ENCODE measurements around the gene OSTF1.

OSTF1 gene

DNA sequence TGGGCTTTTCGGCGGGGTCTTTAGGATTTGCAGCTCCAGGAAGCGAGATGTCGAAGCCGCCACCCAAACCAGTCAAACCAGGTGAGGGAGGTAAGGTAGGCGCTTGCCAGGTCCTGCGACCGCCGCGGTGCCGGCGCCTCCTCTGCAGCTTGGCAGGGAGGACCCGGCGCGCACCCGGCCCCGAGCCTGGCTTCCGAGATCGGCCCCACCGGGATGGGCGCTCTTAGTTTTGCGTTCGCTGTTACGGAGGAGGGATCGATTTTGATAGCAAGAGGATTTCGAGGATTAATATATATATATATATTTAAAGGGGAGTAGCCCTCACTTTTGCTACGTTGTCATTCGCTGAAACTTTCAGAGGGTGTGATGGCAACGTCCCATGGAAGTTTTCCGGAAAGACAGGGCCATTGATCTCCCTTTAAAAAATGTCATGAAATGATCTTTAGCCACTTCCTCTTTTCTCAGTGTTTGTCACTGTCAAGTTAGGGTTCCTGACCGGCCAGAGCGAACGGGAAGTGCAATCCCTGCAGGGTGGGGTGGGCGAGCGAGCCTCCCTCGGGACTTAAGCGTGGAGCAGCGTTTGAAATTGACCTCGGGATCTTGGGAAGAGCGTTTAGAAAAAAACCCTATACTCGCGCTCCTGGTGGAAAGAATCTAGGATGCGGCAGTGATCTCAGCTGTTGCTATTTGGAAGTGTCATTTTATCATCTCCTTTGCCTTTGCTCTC, 495 bp downstream of the OSTF1 start:
- DNase-seq (ENCODE audit: low read depth), result peak; percentile 78
- TF ChIP-seq MYC (IDR thresholded peaks at IDR 0.05; ENCODE audit: low read depth, low read length) (no peak), POLR2A (IDR thresholded peaks at IDR 0.05; ENCODE audit: extremely low read depth, insufficient read length) (no peak)
- TF ChIP-seq, protein P1, sequence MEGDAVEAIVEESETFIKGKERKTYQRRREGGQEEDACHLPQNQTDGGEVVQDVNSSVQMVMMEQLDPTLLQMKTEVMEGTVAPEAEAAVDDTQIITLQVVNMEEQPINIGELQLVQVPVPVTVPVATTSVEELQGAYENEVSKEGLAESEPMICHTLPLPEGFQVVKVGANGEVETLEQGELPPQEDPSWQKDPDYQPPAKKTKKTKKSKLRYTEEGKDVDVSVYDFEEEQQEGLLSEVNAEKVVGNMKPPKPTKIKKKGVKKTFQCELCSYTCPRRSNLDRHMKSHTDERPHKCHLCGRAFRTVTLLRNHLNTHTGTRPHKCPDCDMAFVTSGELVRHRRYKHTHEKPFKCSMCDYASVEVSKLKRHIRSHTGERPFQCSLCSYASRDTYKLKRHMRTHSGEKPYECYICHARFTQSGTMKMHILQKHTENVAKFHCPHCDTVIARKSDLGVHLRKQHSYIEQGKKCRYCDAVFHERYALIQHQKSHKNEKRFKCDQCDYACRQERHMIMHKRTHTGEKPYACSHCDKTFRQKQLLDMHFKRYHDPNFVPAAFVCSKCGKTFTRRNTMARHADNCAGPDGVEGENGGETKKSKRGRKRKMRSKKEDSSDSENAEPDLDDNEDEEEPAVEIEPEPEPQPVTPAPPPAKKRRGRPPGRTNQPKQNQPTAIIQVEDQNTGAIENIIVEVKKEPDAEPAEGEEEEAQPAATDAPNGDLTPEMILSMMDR (IDR thresholded peaks at IDR 0.05; ENCODE audit: low read depth, low read length), result no peak
- TF ChIP-seq, protein P2, sequence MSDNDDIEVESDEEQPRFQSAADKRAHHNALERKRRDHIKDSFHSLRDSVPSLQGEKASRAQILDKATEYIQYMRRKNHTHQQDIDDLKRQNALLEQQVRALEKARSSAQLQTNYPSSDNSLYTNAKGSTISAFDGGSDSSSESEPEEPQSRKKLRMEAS (IDR thresholded peaks at IDR 0.05; ENCODE audit: low read depth, low read length), result no peak
- H3K4me3 ChIP-seq (ENCODE audit: low read depth, low read length), result peak overlapping the region; percentile 72

DNA sequence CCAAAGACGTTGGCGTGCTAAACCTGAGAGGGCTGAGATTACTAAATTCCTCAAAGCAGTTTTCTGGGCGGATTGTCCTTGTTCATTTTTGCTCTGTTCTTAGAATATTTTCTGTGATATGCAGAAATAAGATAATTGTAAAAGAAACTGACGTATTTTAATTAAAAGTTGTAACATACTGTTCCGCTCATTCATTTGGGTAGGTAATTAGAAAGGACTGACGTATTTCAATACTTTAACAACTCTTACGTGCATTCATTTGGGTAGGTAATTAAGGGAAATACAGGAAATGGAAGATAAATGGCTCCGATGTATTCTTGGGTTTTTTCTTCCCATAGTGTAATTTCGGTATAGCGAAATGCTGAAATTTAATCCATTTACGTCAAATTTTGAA, 1.1 kb downstream of the OSTF1 start:
- DNase-seq (ENCODE audit: low read depth), result no peak

DNA sequence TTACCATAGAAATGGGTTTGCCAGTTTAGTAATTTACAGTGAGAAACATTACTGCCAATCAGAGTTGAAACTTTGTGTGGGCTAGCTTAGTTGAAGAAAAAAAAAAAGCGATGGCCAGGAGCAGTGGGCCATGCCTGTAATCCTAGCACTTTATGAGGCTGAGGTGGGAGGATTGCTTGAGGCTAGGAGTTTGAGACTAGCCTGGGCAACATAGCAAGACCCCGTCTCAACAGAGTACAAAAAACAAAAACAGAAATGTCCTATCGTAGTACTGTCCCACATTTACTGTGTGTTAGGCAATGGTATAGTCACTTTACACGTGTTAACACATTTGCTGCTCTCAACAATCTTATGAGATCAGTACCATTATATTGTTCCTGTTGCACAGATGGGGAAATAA, 2.3 kb downstream of the OSTF1 start:
- no peak for DNase-seq (ENCODE audit: low read depth)
- TF ChIP-seq, protein P2 (IDR thresholded peaks at IDR 0.05; ENCODE audit: low read depth, low read length), result no peak
- TF ChIP-seq POLR2A (IDR thresholded peaks at IDR 0.05; ENCODE audit: extremely low read depth, insufficient read length), result no peak
- TF ChIP-seq, protein P1 (IDR thresholded peaks at IDR 0.05; ENCODE audit: low read depth, low read length), result no peak
- no peak for TF ChIP-seq MYC (IDR thresholded peaks at IDR 0.05; ENCODE audit: low read depth, low read length)
- no peak overlapping the region for H3K4me3 ChIP-seq (ENCODE audit: low read depth, low read length)

More for the DNA sequence above, 1.1 kb downstream of the OSTF1 start:
- H3K4me3 ChIP-seq (ENCODE audit: low read depth, low read length), result peak overlapping the region; percentile 72
- TF ChIP-seq, protein P2 (IDR thresholded peaks at IDR 0.05; ENCODE audit: low read depth, low read length), result no peak
- TF ChIP-seq, protein P1 (IDR thresholded peaks at IDR 0.05; ENCODE audit: low read depth, low read length), result no peak
- TF ChIP-seq POLR2A (IDR thresholded peaks at IDR 0.05; ENCODE audit: extremely low read depth, insufficient read length) (no peak), MYC (IDR thresholded peaks at IDR 0.05; ENCODE audit: low read depth, low read length) (no peak)

DNA sequence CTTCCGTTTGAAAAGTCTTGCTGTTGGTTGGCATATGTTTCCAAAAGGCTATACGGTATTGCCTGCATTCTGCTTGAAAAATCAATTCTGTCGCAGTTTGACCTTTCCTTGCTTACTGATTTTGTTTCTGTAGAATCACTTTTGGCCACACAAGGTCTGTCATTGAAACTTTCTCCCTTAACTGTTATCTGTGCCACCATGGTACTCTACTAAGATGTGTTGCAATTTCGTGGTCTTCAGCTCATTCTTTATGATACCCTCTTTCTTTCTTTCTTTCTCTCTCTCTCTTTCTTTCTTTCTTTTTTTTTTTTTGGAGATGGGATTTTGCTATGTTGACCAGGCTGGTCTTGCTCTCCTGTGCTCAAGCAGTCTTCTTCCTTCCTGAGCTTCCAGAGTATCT, 4.5 kb downstream of the OSTF1 start:
- no peak overlapping the region for H3K4me3 ChIP-seq (ENCODE audit: low read depth, low read length)
- TF ChIP-seq POLR2A (IDR thresholded peaks at IDR 0.05; ENCODE audit: extremely low read depth, insufficient read length), result no peak
- TF ChIP-seq, protein P2 (IDR thresholded peaks at IDR 0.05; ENCODE audit: low read depth, low read length), result no peak
- TF ChIP-seq, protein P1 (IDR thresholded peaks at IDR 0.05; ENCODE audit: low read depth, low read length), result no peak
- TF ChIP-seq MYC (IDR thresholded peaks at IDR 0.05; ENCODE audit: low read depth, low read length), result no peak
- peak; percentile 8 for DNase-seq (ENCODE audit: low read depth)

DNA sequence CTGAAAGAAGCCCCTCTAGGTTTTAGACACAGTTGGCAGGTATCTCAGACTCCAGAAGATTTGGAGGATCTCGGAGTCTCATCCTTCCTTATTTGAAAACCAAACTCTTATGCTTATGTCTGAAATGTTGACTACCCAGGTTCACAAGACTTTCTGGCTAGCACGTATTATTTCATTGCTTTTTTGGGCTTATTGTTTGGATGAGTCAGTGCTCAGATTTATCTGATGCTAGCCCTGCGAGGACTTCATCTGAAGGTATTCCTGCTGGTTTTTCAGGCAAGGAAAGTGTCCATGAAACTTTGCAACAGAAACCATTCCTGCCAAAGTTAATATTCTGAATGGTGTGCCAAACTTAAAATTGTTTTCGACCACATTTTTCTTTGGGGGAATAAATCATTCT, 8.5 kb downstream of the OSTF1 start:
- TF ChIP-seq MYC (IDR thresholded peaks at IDR 0.05; ENCODE audit: low read depth, low read length), result no peak
- TF ChIP-seq POLR2A (IDR thresholded peaks at IDR 0.05; ENCODE audit: extremely low read depth, insufficient read length), result no peak
- TF ChIP-seq, protein P2 (IDR thresholded peaks at IDR 0.05; ENCODE audit: low read depth, low read length), result no peak
- TF ChIP-seq, protein P1 (IDR thresholded peaks at IDR 0.05; ENCODE audit: low read depth, low read length), result no peak
- H3K4me3 ChIP-seq (ENCODE audit: low read depth, low read length), result no peak overlapping the region
- no peak for DNase-seq (ENCODE audit: low read depth)

Measured in NB4 (cell line).